Stimulated activated CD8-positive, alpha-beta memory T cell treated with anti-CD3 and anti-CD28 coated beads, Interleukin-15, amount 100 ng/mL, for 48 hours (primary cell): Measurements from ENCODE around the gene PUSL1.

Experiments used
- DNase-seq, 2 donors: peaks; one replicate each; pipeline ENCODE4 v3.0.0-alpha.2; 2020; ENCODE audit warnings: low read depth in 2 of 2

PUSL1 gene

GRCh38 chr1:1337793-1338147 is 29.4 kb downstream of the PUSL1 start:
- DNase-seq = no peak

- DNase-seq = no peak
These were observed 29.9 kb downstream of the PUSL1 start for GRCh38 chr1:1338278-1338677.

DNA sequence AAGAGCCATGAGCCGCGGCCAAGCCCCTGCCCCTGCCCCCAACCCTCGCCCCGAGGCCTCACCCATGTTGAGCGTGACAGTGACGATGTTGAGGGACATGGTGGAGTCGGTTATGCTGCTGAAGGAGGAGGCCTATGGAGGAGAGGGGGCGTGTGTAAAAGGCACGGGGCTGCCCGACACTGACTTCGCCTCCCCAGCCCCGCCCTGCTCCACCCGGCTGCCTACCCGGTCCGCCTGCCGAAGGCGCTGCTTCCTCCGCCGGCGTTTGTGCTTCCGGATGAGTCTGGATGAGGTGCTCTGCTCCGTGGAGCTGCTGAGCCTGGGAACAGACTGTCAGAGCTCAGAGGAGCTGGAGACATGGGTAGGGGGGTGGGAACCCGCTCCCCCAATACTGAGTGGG is 31.8 kb downstream of the PUSL1 start:
- DNase-seq = no peak

GRCh38 chr1:1340791-1341548 is 32.6 kb downstream of the PUSL1 start:
- no peak for DNase-seq

GRCh38 chr1:1341549-1342021 is 33.2 kb downstream of the PUSL1 start:
- no peak for DNase-seq

GRCh38 chr1:1342061-1342562 is 33.7 kb downstream of the PUSL1 start:
- DNase-seq = no peak

- DNase-seq = no peak
These were observed 34.3 kb downstream of the PUSL1 start for GRCh38 chr1:1342584-1343115.

- no peak for DNase-seq
These were observed 35.5 kb downstream of the PUSL1 start for GRCh38 chr1:1343811-1344421.

GRCh38 chr1:1344655-1345361 is 36.4 kb downstream of the PUSL1 start:
- DNase-seq = peak; percentile 49 to 53

- DNase-seq = no peak
These were observed 37.0 kb downstream of the PUSL1 start for GRCh38 chr1:1345384-1345783.

DNA sequence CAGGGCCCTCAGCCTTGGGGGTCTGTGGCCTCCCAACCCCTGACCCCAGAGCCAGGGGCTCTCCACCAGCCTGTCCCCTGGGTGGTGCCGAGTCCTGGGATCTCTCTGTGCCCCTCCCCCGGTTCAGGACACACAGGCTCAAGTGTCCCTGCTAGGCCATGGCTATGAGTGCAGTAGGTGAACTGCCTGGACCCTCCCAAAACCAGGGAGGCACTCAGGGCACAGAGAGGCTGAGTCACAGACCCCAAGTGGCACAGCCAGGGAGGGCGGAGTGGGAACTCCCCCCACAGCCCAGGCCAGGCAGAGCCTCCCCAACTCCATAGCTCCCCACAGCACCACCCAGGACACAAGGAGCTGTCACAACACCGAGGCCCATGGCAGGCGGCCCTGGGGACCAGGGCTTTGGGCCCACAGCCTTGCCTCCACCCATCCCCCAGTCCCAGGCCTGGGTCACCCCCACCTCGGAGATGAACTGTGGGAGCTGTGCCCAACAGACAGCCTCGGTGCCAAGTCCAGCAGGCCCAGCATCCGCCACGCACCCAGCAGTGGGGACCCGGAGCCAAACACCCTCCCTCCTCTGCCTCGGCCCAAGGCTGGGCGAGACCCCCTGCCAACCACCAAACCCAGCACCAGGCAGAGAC is 37.6 kb downstream of the PUSL1 start:
- DNase-seq = no peak

- DNase-seq = no peak
These were observed 38.1 kb downstream of the PUSL1 start for GRCh38 chr1:1346501-1346890.

DNA sequence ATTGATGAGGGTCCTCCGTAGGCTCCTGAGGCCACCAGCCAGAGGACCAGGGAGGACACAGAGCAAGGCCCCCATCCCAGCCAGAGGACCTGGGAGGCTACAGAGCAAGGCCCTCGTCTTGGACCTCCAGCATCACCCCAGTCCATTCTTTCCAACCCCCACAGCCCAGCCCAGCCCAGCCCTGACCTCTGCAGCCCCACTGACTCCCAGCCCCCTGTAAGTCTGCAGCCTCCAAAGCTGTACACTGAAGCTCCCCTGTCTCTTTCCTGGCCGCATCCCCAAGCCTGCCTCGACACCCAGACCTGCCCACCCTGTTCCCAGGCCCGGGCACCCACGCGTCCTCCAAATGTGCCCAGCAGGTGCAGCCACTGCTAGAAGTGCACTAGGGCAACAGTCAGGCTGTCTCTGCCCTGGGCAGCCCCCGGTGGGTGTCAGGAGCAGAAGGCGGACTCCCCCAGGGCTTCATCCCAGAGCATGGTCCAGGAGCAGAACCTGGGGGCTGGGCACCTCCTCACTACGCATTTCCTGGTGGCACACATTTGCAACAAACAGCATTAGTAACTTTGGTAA is 38.7 kb downstream of the PUSL1 start:
- DNase-seq = no peak

GRCh38 chr1:1347663-1348419 is 39.4 kb downstream of the PUSL1 start:
- DNase-seq = no peak

GRCh38 chr1:1348420-1349255 is 40.2 kb downstream of the PUSL1 start:
- DNase-seq = no peak

GRCh38 chr1:1349256-1350012 is 41.0 kb downstream of the PUSL1 start, which contains the start of gene DVL1:
DVL1 (minus strand) TSS chr1:1349418; CDS start chr1:1349065, 353 bp downstream.
- peak; percentile 36 to 53 for DNase-seq

DNA sequence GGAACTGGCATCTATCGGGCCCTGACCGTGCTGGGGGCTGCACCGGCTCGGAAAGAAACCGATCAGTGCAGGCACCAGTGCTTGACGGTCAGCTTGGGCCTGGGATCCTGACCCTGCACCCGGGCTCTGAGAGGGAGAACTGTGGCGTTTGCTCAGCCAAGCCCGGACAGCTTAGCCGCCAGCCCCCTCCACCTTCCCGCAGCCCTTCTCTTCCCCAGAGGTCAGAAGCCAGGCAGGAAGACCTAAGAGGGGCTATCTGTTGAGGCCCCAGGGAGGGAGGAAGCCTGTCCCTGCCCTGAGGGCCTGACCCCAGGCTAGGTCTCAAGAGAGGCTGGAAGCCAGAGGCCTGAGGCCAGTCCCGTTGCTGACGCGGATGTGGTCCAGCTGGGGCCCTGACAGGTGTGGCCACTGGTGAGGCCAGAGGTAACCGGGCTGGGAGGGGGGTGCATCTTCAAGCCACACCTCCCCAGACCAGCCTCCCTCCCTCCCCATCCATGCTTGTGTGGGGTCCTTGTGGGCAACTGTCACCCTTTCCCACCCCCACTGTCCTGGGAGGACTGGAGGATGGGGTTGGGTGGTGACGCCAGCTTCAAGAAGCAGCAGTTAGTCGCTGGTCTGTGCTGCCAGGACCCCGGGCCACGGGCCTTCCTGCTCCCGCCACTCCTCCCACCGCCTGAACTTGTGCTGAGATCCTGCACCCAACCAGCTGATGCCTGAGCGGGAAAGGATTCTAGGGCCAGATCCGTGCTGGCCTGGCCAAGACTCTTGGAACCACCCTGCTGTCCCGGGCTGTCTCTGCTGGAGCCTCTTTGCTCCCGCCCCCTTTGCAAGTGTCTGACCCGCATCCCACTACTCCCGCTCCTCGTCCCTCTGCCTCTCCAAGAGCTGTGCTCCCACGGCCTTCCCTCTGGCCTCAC is 43.4 kb downstream of the PUSL1 start:
- DNase-seq = no peak

GRCh38 chr1:1352786-1353388 is 44.5 kb downstream of the PUSL1 start:
- no peak for DNase-seq
